Tibial nerve (tissue), 4 donors: ENCODE measurements around the gene BIN2. TPM values are rescaled to one million over a fixed set of nuclear protein-coding genes. Genes with fewer than 3 reads are reported as not detected.

Source experiments
- DNase-seq, 2 donors: peaks; one replicate each; pipeline ENCODE4 v3.0.0-alpha.2; 2019; ENCODE audit warnings: low spot score in 2 of 2
- H3K27ac ChIP-seq, 4 donors: fragments of 200-600 bp; sonication (generic) in 3 of 4; one replicate each; pipeline ENCODE4 v1.5.1; 2017 to 2019; ENCODE audit warnings: mild to moderate bottlenecking in 1 of 4
- H3K27me3 ChIP-seq, 2 donors: fragments of 200-600 bp; sonication (generic) in 1 of 2; one replicate each; pipeline versions ENCODE4 v1.5.1 to v1.6.0; 2017 to 2019
- H3K36me3 ChIP-seq, 3 donors: fragments of 200-600 bp; sonication (generic); one replicate each; pipeline ENCODE4 v1.5.1; 2018 to 2019
- H3K4me1 ChIP-seq, 4 donors: fragments of 200-600 bp; sonication (generic) in 3 of 4; one replicate each; pipeline ENCODE4 v1.5.1; 2017 to 2019
- H3K4me3 ChIP-seq, 4 donors: fragments of 200-600 bp; sonication (generic) in 3 of 4; one replicate each; pipeline ENCODE4 v1.5.1; 2017 to 2019; ENCODE audit warnings: mild to moderate bottlenecking in 1 of 4, moderate library complexity in 1 of 4
- H3K9me3 ChIP-seq, 4 donors: fragments of 200-600 bp; sonication (generic) in 3 of 4; one replicate each; pipeline ENCODE4 v1.5.1; 2017 to 2019
- CTCF ChIP-seq, 5 experiments: fragments of 200-600 bp in 3 of 5; fragments of 450-650 bp in 2 of 5; sonication (generic) in 3 of 5; IDR thresholded peaks; one replicate each; pipeline ENCODE4 v1.5.1; 2016 to 2019; ENCODE audit warnings: antibody characterized with exemption in 5 of 5, mild to moderate bottlenecking in 3 of 5, moderate library complexity in 2 of 5
- EP300 ChIP-seq, 2 donors: sonication (generic); formaldehyde crosslinking; IDR thresholded peaks; one replicate each; pipeline ENCODE4 v1.6.1; 2017; ENCODE audit warnings: antibody characterized with exemption in 2 of 2, mild to moderate bottlenecking in 1 of 2
- POLR2A ChIP-seq, 2 donors: fragments of 450-650 bp; IDR thresholded peaks; one replicate each; pipeline ENCODE4 v1.6.1; 2017; ENCODE audit warnings: antibody characterized with exemption in 2 of 2, mild to moderate bottlenecking in 2 of 2, moderate library complexity in 2 of 2
- WGBS, 2 donors: methylation state at CpG; one replicate each; pipeline ENCODE4 v1.1.5; 2018; 5-methylcytosine and 5-hydroxymethylcytosine counted together
- total RNA-seq, 4 donors: library from RNA; depleted of rRNA; stranded (reverse); fragments of >200 nt; gene quantifications; one replicate each; pipeline ENCODE4 v1.1.0, GENCODE V29; 2016

BIN2 gene
- total RNA-seq, 4 donors from 2014 or later: 2.8 to 11.1 (median 4.3) TPM

GRCh38 chr12:51329742-51330141, 5.8 kb upstream of the BIN2 start:
- DNase-seq: no peak
- Histone ChIP-seq H3K27me3 (no peaks in the 10 kb centered on the region), H3K4me1 (peaks cover 0 to 12% (median 9%) of the 10 kb centered on the region in 4 donors), H3K36me3 (no peaks in the 10 kb centered on the region), H3K4me3 (no peak overlapping the region), H3K27ac (no peak overlapping the region), H3K9me3 (no peaks in the 10 kb centered on the region)
- no peak for TF ChIP-seq CTCF (IDR thresholded peaks at IDR 0.05)
- no peak for TF ChIP-seq POLR2A (IDR thresholded peaks at IDR 0.05)
- TF ChIP-seq EP300 (IDR thresholded peaks at IDR 0.05): no peak
- 60 to 66% methylated on average over 5 of the region's 5 CpGs for WGBS, 2 donors

- Histone ChIP-seq H3K9me3 (no peaks in the 10 kb centered on the region), H3K36me3 (no peaks in the 10 kb centered on the region), H3K4me1 (peaks cover 0 to 12% (median 9%) of the 10 kb centered on the region in 4 donors), H3K27ac (no peak overlapping the region), H3K27me3 (no peaks in the 10 kb centered on the region), H3K4me3 (no peak overlapping the region)
- TF ChIP-seq CTCF (IDR thresholded peaks at IDR 0.05) (no peak), EP300 (IDR thresholded peaks at IDR 0.05) (no peak), POLR2A (IDR thresholded peaks at IDR 0.05) (no peak)
- 91 to 96% methylated on average over 4 of the region's 4 CpGs for WGBS, 2 donors
- no peak for DNase-seq
Measured at GRCh38 chr12:51328587-51328986, 4.6 kb upstream of the BIN2 start.

GRCh38 chr12:51326698-51327439, 2.9 kb upstream of the BIN2 start:
- 54 to 56% methylated on average over 7 of the region's 7 CpGs for WGBS, 2 donors
- no peaks in the 10 kb centered on the region for H3K27me3 ChIP-seq
- peaks cover 0 to 12% (median 9%) of the 10 kb centered on the region in 4 donors for H3K4me1 ChIP-seq
- no peaks in the 10 kb centered on the region for H3K9me3 ChIP-seq
- TF ChIP-seq EP300 (IDR thresholded peaks at IDR 0.05): peak in 1 of 2 donors; percentile 69
- no peak for TF ChIP-seq CTCF (IDR thresholded peaks at IDR 0.05)
- peak in 1 of 2 donors; percentile 41 for DNase-seq
- no peaks in the 10 kb centered on the region for H3K36me3 ChIP-seq
- no peak overlapping the region for H3K4me3 ChIP-seq
- peak overlapping the region in 3 of 4 donors; percentile 18 to 60 (median 20) for H3K27ac ChIP-seq

- Histone ChIP-seq H3K27ac (no peak overlapping the region), H3K36me3 (no peaks in the 10 kb centered on the region), H3K27me3 (no peaks in the 10 kb centered on the region), H3K4me3 (no peak overlapping the region), H3K4me1 (peaks cover 0 to 21% (median 15%) of the 10 kb centered on the region in 4 donors), H3K9me3 (no peaks in the 10 kb centered on the region)
- no peak for DNase-seq
- WGBS, 2 donors: 82 to 91% methylated on average over 4 of the region's 4 CpGs
- no peak for TF ChIP-seq POLR2A (IDR thresholded peaks at IDR 0.05)
- TF ChIP-seq EP300 (IDR thresholded peaks at IDR 0.05): no peak
- no peak for TF ChIP-seq CTCF (IDR thresholded peaks at IDR 0.05)
Measured at GRCh38 chr12:51324953-51325352, 979 bp upstream of the BIN2 start.

- 83 to 90% methylated on average over 15 of the region's 15 CpGs for WGBS, 2 donors
- peak overlapping the region in 3 of 4 donors; percentile 17 to 85 (median 58) for H3K27ac ChIP-seq
- no peak for DNase-seq
- H3K4me1 ChIP-seq: peaks cover 0 to 29% (median 15%) of the 10 kb centered on the region in 4 donors
- H3K4me3 ChIP-seq: peak overlapping the region in 2 of 4 donors; percentile 38 to 47
- no peaks in the 10 kb centered on the region for H3K9me3 ChIP-seq
- no peaks in the 10 kb centered on the region for H3K36me3 ChIP-seq
- H3K27me3 ChIP-seq: no peaks in the 10 kb centered on the region
- TF ChIP-seq EP300 (IDR thresholded peaks at IDR 0.05): no peak
- TF ChIP-seq POLR2A (IDR thresholded peaks at IDR 0.05): no peak
- TF ChIP-seq CTCF (IDR thresholded peaks at IDR 0.05): no peak
Measured at GRCh38 chr12:51323317-51323960, 535 bp downstream of the BIN2 start.
